NCI-H345 (cell line): ENCODE data around the gene SARNP.

ENCODE experiments used
- DNase-seq: peaks from one replicate; lab custom pipeline; 2025; lab: John Stamatoyannopoulos, UW

The SARNP gene

DNA sequence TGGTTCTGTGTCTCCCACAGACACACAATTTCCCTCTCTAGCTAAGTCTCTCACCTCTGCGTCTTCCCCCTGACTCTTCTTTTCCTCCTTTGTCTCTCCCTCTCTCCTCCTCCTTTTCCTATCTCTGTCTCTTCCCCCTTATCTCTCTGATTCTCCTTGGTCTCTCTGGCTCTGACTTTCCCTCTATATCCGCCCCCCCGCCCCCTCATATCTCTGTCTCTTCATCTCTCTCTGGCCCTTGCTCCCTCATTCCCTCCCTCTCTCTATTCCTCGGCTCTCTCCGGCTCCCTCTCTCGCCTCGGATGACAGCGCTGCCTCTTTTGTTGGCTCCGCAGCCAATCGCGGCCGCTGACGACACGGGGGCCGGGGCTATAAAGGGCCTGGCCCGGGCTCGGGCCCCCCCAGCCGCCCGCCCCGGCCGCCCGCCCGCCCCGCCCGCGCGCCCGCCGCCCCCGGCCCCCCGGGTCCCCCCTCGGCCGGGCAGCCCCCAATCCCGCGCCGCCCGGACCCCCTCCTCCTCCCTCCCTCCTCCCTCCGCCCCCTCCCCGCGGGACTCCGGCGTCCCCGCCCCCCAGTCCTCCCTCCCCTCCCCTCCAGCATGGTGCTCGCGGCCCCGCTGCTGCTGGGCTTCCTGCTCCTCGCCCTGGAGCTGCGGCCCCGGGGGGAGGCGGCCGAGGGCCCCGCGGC, 74.7 kb downstream of the SARNP start, which contains the start of gene GDF11:
TSS of gene GDF11 (plus strand) at position 404 of the 687 bp plus-strand sequence. CDS start at position 599, 195 bp downstream.
- DNase-seq: peak; percentile 81

DNA sequence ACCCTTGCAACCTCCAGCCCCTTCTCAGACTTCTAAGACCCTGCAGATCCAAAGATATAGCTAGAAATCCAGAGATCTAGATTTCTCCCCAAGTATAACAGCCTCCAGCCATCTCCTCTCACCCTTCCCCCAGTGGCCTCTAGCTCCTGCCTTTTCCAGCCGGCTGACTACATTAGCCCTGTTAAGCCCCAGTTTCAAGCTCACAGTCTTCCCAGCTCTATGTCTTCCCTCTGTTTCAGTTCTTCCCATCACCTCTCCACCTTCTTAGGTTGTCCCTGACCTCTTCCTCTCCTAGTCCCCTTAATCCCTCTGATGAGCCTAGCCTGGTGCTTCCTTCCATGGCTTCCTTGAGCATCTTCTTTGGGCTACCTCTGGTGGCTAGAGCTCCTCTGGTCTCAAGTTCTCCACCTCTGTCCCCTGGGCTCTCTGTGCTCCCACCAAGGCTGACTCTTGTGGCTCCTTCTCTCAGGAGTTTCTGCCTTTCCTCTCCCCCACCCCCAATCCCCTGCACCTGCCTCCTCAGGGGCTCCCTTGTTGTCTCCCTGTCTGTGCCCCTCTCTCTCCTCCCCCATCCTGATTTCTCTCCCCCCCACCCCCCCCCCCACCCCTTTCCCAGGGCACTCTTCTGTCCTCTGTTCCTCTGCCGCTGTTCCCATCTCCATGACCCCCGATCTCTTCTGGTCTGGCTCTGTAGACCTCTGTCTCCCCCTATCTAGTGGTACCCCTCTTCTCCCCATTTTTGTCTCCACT, 75.4 kb downstream of the SARNP start:
- DNase-seq: no peak

DNA sequence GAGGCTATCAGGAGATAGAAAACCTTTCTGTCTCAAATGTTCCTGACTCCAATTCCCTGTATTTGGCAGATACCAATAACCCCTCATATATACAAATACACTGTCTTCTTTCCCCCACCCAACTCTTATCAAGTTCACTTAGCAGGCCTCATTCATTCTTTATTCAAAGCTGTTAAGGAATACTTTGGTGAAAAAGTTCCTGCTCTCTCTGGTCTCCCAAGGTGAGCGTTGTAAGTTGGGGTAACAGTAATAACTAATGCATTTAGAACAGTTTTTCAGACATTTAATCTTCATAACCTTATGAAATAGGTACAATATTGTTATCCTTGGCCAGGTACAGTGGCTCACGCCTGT, 78.5 kb downstream of the SARNP start:
- no peak for DNase-seq

DNA sequence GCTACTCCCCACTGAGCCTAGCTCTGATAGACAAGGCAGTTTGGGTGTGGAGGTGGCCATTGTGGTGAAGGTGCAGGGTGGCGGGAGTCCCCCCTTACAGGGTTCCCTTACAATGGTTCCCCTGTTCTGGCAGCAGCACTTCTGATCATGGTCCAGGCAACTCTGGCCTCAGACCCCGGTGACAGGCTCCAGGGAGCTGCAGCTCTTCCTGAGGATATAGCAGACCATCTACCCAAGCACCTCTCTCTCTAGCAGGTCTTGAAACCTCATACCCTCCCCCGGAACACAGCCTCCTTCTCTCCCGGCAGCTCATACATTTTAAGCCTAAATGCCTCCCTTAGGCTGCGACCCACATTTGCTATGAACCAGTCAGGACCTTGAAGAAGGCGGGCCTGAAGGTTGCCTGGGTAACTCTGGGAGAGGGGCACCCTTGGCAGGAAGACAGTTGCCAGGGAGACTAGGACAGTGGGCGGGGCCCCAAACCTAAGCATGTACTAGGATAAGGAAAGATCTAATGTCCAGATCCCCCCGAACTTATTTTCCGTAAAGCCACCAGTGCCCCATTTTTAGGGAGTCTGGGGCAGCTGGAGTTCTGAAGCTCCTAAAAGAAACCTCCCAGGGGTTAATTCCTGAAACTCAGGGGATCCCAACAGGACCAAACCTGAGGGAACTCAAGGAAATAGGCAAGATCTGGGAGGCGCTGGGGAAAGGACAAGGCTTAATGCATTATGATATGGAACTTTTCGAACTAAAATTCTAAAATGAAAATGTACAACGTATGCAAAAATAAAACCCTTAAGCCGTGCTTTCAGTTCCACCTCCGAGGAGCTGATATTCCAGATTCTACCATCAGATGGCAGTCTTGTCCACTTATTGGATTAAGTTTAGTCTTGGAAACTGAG, 79.2 kb downstream of the SARNP start:
- peak; percentile 88 for DNase-seq

DNA sequence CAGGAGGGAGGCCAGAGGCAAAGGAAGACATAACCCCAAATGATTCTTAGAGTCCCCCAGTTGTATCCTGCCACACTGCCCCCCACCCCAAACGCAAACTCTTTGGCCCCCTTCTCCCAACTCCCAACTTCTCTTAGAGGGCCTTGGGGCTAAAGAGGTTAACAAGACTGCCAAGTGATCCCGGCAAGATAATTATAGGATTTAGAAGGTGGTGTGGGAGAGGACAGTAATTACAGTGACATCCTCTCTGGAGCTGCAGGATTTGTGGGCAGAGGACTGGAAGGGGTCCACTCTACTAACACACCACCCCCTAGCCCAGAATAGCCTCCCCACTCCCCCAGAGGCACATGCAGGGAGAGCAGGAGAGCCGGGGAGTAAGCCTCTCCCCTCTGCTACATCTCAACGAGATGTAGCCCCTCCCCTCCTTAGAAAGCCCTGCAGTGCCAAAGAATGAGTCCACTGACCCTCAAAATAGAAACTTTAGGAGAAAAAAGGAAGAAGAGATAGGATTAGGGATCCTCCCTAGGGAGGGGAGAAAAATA, 79.9 kb downstream of the SARNP start:
- no peak for DNase-seq

DNA sequence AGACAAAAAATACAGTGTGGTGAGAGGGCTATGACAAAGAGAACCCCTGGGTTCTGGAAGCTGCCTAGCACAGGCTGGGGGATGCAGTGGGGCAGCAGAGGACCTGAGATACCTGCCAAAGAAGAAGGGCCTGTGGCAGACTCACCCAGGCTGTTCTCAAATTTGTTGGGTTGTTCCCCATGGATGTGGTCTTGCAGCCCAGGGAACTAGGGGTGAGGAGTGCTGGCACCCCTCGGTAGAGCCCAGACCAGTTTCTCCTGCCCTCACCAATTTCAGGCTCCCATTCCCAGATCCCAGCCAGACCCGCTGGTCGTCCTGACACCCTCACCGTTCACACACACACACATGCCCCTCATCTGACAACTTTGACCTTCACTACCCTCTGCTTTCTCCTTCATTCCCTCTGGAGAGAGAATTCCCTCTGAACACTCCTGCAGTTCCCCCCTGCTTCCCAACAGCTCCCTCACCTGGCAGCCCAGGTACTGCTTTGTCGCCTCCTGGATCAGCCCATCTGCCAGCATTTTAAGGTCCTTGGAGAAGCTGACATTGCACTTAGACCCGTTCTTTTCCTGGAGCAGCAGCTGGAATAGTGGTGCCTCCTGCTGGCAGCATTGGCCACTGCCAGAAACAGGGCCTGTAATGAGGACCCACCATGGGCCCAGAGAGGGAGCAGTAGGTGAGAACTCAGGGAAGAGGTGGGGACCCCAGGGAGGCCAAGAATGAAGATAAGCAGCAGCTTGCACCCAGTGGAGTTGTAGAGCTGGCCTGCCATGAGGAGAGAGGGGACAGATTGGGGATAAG, 80.5 kb downstream of the SARNP start:
- peak; percentile 65 for DNase-seq

DNA sequence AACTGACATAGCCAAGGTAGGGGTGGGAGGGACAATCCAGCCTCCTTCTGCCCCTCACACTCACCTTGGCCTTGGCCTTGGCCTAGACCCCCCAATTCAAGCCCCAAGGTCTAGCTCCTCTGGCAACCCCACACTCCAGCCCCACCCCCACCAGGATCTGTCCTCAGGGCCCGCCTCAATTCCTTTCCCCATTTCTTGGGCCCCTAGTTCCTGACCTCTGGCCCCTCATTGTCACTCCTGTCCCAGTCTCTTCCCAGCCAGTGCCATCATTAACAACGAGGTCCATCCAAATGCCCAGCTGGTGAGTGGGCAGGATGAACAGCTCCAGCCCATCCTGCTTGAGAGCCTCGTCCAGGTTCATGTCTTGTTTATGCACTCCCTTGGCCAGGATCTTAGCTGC, 81.4 kb downstream of the SARNP start:
- no peak for DNase-seq

DNA sequence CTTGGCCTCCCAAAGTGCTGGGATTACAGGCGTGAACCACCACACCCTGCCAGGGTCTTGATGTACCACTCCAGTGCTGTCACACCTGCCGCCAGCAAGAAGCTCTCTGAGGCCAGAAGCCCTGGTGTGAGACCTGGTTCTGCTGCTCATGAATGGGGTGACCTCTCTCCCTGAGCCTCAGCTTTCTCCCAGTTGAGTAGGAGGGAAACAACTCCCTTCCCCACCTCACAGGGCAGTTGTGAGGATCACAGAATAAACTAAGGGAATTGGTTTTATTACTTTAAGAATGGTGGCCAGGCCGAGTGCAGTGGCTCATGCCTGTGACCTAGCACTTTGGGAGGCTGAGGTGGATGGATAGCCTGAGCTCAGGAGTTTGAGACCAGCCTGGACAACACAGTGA, 82.9 kb downstream of the SARNP start:
- DNase-seq: no peak

DNA sequence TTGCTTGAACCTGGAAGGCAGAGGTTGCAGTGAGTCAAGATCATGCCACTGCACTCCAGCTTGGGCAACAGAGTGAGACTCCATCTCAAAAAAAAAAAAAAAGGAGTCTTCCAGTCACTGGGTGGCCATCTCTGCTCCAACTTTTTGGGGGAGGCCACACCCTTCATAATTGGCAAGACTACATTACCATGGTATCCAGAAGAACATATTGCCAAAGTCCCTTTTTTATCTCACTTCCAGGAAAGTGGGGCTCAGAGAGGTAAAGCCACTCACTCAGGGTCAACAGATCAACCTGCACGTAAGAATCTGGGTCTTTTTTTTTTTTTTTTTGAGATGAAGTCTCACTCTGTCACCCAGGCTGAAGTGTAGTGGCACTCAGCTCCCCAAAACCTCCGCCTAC, 83.7 kb downstream of the SARNP start:
- no peak for DNase-seq

DNA sequence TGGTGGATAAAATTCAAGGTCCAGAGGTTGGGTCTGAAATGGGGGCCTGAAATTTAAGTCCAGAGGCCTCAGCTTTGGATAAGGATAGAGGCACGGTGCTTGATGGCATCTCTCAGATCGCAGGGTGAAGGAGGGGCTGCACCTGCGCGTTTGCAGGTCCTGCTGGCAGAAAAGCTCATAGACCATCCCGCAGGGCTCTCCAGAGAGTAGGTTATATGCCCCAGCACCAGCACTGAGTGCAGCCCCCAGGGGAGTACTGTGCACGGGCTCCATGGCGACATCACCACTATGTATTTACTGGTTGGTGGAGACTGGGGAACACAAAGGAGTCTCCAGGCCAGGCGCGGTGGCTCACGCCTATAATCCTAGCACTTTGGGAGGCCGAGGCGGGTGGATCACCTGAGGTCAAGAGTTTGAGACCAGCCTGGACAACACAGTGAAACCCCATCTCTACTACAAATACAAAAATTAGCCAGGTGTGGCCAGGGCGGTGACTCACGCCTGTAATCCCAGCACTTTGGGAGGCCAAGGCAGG, 84.4 kb downstream of the SARNP start:
- DNase-seq: no peak

DNA sequence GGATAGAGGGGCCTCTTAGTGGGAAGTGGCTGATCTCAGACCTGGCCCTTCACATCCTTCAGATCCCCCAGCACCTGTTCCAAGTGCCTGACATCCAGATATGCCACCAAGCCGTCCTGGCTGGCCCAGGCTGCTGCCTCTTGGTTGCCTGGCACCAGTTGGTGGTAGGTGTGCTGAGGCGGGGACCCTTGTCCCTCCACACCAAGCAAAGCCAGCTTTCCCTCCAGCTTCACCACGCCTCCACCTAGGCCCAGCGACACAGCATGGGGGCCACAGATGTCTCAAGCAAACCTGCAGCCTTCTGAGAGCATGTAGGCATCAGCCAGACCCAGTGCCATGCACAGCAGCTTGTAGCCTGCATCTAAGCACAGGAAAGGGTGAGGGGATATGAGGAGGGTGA, 85.2 kb downstream of the SARNP start:
- DNase-seq: no peak

DNA sequence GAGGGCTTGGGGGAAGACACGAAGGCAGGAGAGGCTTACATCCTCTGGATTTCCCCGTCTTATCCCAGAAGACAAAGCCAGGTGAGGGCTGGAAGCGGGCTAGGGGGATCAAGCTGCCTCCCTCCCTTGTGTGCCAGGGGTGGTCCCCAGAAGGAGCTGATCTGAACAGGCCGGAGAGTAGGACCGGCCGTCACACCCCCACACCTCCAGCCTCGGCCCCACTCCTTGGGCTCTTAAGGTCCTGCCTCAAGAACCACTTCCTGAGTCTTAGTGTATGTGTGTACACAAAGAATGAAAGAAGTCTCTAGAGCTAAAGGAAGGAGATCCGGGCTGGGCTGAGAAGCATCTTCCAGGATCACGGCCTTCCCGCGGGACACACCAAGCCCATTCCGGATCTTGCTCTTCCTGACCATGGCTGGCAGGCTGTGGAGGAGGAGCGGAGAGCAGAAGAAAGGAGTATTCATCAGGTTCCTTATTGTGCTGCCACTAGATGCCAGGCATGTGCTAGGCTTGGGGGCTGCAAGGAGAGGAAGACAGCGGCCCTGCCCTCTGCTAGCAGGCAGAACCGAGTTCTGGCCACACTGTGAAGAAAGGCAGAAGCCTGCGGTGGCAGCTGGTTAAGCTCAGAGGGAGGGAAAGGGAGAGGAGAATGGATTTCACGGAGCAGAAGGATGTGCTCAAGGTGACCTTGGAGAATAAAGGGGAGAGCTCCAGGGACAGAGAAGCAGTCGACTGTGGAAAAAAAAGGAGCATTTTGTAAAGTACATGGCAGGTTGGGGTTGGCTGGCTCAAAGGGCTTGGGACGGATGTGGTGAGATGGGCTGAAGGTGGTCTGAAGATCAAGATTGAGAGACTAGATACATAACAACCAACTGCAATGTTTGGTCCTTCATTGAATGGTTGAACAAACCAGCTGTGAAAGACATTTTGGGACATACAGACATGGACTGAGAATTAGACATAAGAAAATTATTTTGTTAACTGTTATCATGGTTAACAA, 87.4 kb downstream of the SARNP start:
- DNase-seq: no peak

DNA sequence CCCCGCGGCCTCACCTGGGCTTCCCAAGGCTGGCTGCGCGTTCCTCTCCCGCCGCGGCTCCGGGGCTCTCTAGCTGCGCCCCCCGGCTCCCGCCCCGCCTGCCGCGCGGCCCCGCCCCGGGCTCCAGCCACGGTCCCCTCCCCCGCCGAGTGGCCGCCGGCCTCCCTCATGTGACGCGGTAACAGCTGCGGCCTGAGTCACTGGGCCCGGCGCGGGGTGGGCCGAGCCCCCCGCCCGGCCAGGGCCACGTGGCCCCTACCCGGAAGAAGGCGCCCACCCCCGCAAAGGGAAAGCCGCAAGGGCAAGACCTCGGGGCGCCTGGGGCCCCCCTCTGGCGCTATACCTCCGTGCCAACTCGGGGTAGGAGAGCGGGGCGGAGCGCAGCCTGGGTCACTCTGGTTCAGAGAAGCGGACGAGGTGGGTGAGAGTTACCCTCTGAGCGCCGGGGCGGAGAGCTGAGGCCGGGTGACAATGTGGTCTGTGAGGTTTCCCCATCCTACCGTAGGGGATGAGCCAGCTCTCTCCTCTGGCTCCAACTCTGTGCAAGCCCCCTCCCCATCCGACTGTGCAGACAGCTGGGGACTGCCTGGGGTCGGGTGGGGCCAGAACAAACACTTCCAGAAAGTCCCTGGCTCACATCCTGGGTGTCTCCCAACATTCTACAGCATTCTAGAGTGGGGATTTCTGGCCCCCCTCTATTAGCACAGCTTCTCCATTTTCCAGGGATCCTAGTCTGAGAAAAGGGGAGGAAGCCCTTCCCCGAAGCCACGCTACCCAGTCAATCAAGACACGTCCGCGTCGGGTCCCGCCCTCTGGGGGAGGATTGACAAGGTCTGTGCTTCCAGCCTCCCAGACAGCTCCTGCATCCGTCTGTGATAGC, 88.3 kb downstream of the SARNP start, which contains the start of gene CD63:
TSS of gene CD63 (minus strand) at position 71 of the 880 bp plus-strand sequence. CDS start 668 bp downstream, outside the sequence.
- DNase-seq: peak; percentile 89

DNA sequence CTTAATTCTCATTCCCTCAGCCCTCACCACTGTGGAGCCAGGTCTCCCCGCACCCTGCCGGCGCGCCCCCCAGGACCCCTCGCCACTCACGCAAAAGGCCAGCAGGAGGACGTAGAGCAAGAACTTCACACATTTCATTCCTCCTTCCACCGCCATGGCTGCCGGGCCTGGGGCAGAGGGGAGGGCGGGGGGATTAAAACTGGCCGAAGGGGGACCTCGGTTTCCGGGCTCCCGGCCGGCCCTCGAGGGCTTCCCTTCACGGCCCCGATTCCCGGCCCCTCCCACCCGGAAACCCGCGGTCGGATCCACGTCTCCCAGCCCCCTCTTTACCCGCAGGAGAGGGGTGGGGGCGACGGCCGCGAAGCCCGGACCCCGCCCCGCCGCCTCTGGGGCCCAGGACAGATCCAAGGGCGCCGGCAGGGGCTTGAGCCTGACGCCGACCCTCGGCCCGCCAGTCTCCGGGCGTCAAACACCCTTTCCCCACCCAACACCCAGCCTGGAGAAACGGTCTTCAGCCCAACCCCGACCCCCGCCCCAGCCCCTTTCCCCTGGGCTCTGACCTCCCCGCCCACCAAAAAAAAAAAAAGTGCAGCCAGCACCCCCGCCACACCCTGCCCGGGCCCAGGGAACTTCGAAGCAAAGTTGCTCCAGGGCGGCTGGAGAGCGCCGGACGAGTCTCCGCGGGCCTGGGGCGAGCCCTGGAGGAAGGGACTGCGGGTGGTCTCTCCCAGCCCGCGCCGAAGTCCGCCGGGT, 89.2 kb downstream of the SARNP start:
- peak; percentile 59 for DNase-seq

DNA sequence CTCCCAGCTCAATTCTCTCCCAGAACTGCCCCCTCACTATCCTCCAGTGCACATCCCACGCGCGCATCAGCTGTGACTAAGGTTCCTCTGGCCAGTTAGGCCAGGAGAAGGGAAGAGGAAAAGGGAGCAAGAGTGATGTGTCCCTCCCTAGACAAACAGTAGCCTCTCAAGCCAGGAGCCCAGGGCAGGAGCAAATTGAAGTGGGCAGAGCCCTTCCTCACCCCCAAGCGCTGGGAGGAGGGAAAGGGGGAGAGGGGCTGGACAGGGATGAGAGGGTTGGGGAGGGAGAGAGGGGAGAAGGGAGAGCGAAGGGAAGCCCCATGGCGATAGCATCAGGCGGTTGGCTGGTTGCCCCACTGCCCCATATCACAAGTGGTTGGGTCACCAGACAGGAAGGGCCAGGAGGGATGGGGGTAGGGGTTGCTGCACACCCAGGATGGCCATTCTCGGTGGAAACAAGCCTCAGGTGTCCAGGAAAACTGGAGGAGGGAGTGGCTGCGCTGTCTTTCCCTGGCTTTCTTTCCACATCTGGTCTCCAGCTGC, 89.8 kb downstream of the SARNP start:
- DNase-seq: no peak

DNA sequence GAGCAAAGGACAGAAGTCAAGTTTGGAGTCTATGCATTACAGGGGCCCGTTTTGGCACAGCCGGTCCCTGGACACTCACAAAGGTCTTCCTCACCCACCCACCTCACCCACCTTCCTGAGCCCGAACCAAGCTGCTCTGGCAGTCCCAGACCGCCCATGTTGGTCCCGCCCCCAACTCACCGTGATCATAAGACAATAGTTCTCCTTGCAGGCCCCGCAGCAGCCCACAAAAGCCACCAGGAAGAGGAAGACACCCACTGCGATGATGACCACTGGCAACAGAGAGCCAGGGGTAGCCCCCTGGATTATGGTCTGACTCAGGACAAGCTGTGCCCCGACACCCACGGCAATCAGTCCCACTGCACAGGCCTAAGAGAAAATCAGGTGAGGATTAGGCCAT, 90.6 kb downstream of the SARNP start:
- DNase-seq: no peak

DNA sequence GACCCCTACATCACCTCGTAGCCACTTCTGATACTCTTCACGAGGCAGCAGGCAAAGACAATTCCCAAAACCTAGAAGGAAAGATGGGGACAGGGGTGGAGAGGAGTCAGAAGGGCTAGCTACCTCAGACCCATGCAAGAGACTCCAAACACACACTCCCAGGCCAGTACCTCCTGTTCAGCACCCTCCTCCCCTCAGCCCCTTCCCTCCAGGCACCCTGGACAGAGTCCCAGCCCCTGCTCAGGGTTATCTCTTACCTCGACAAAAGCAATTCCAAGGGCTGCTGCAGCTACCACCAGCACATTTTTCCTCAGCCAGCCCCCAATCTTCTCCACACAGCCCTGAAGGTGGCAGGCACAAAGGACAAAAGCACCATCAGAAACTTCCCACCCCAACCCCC, 92.0 kb downstream of the SARNP start:
- no peak for DNase-seq

DNA sequence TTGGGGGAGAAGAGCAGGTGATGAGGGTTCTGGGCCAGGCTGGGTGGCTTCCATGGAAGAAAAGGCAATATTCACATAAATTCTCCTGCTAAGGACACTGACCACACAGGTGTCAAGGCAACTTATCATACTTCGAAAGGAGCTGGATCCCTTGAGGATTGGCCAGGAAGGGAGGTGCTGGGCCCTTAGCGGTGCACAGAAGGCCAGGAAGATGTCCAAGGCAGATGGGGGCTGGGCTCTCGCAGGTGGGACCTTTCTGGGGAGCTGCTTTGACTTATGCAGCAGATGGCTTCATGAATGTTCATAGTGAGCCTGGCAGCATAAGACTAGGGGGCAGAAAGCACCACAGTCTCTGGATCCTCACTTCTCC, 92.6 kb downstream of the SARNP start:
- DNase-seq: no peak
